HL-60/S4 (cell line): ENCODE data around the gene LRIG1.

Experiments used
- in situ Hi-C: fragments of 300-500 bp; cut with MboI; formaldehyde crosslinking; loops from 2 replicates; pipeline ENCODE4 v1.14.3; 2022; ENCODE audit warnings: low sequenced_read_pairs

LRIG1 gene

GRCh38 chr3:66500576-66501482 lies at the start of gene LRIG1:
Gene LRIG1, minus strand, starts transcription at chr3:66501022. Its CDS starts 615 bp downstream, at chr3:66500407.
- in situ Hi-C loops = no loop called here

DNA sequence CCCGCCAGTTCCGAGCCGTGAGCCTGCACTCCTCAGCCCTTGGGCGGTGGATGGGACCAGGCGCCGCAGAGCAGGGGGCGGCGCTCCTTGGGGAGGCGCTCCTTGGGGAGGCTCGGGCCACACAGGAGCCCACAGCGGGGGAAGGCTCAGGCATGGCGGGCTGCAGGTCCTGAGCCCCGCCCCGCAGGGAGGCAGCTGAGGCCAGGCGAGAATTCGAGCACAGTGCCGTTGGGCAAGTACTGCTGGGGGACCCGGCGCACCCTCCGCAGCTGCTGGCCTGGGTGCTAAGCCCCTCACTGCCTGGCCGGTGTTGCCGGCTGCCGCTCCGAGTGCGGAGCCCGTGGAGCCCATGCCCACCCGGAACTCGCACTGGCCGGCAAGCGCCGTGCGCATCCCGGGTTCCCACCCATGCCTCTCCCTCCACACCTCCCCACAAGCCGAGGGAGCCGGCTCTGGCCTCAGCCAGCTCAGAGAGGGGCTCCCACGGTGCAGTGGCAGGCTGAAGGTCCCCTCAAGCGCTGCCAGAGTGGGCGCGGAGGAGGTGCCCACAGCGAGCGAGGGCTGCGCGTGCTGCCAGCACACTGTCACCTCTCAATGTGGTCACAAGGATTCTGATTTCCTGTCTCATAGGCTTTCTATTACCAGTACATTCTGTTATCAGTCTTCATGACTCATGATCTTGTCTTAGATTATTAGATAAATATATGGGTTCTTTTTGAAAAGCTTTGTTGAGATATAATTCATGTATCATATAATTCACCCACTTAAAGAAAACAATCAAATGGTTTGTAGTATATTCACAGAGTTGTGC lies 44.0 kb upstream of the LRIG1 start:
- in situ Hi-C loops = no loop called here

DNA sequence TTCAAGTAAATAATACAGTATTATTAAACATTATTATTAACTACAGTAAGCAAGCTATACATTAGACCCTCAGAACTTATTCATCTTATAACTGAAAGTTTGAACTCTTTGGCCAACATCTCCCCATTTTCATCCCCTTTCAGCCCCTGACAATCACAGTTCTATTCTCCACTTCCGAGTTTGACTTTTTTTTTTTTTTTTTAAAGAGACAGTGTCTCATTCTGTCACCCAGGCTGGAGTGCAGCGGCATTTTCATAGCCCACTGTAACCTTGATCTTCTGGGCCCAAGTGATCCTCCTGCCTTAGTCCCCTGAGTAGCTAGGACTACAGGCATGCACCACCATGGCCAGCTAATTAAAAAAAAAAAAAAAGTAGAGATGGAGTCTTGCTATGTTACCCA lies 41.3 kb upstream of the LRIG1 start:
- in situ Hi-C loops = no loop called here

DNA sequence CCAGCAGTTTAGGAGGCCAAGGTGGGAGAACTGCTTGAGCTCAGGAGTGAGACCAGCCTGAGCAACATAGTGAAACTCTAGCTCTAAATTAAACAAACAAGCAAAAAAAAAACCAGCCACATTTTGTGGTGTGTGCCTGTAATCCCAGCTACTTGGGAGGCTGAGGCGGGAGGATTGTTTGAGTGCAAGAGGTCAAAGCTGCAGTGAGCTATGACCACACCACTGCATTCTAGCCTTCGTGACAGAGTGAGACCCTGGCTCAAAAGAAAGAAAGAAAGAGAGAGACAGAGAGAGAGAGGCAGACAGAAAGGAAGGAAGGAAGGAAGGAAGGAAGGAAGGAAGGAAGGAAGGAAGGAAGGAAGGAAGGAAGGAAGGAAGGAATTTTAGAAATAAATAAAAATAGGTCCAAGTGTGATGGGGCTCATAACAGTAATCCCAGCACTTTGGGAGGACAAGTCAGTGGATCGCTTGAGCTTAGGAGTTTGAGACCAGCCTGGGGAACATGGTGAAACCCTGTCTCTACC lies 38.7 kb upstream of the LRIG1 start:
- in situ Hi-C loops = no loop called here

DNA sequence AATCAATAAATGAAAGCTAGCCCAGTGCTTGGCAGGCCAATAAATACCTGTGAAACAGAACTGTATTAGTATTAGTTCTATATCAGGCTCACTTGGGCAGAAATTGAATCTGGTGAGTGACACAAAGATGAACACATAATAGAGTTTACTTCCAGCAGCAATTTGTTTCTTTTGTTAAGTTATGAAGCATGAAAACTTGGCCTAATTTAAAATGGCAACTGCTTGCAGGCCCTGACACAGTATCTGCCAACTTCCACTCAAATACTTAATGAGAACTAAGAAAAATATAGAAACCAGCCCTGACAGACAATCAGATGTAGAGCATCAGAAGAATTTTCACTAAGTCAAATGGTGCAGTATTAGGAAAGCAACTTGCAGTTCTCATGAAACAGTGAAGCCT lies 37.6 kb upstream of the LRIG1 start:
- in situ Hi-C loops = no loop called here

- in situ Hi-C loops = no loop called here
Measured at GRCh38 chr3:66537735-66538134, 36.9 kb upstream of the LRIG1 start.

DNA sequence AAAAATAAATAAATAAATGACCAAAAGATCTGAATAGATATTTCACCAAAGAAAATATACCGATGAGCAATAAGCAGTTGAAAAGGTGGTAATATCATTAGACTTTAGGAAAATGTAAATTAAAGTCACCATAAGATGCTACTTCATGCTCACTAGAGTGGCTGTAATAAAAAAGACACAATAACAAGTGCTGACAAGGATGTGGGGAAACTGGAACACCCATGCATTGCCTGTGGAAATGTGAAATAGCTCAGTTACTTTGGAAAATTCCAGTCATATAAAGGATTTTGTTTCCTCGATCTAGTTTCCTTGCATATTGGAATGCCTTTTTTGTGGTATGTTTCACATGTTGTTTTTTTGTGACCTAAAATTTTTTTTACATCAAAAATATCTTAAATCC lies 36.0 kb upstream of the LRIG1 start:
- in situ Hi-C loops = no loop called here

DNA sequence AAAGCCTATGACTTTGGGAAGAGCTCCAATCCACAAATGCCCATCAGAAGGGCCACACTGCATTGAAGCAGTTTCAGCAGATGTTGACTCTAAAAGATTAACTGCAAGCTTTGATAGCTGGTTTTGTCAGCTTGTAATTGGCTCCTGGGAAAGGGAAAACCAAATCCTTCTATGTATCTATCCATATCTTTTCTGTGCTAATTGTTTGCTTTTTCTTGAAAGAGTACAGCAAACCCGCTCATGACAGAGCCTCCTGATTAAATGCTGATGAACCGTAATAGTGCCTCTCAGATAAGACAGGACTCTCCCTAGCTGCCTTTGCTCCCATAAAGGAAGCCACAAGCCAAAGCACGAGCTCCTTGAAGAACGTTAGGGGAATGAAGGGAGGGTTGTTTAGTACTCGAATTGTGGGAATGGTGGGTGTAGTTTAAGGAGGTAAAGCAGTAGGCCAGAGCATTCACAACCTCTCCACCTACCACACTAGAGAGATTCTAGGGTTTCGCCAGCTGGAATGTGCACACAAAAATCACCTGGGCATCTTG lies 33.6 kb upstream of the LRIG1 start:
- in situ Hi-C loops = no loop called here

DNA sequence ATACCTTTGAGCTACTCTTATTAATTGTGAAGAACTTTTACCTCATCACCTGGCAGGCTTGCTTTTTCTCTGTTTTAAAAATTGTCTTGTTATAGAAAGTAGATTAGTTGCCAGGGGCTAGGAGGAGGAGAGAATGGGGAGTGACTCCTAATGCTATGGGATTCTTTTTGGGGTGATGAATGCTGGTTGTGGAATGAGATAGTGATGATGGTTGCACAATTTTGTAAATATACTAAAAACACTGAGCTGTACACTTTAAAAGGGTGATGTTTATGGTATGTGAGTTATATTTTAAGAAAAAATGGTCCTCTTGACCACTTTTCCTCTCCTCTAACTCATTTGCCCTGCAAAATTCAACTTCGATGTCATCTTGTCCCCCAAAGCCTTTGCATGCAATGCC lies 31.8 kb upstream of the LRIG1 start:
- in situ Hi-C loops = no loop called here

DNA sequence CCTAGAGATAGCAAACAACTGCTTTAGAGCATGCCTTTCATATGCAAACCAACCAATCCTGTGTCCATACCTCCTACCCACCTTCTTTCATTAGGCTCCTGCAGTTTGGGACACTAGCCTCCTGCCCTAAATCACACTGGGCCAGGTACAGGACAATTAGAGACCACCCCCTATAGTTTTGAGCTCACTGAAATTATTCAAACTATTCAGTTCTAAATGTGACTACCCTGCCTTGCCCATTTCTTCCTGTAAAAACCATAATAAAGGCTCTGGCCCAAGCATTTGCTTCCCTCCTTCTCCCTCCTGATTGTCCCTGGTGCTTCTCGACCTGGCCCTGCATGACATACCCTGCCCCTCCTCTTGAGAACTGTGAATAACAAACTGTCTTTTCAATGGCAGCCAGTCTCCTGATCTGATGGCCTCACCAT lies 31.4 kb upstream of the LRIG1 start:
- in situ Hi-C loops = no loop called here

- in situ Hi-C loops = no loop called here
Measured at GRCh38 chr3:66531256-66531655, 30.4 kb upstream of the LRIG1 start.

GRCh38 chr3:66527246-66527645 lies 26.4 kb upstream of the LRIG1 start:
- in situ Hi-C loops = no loop called here

GRCh38 chr3:66525771-66526170 lies 24.9 kb upstream of the LRIG1 start:
- in situ Hi-C loops = no loop called here

DNA sequence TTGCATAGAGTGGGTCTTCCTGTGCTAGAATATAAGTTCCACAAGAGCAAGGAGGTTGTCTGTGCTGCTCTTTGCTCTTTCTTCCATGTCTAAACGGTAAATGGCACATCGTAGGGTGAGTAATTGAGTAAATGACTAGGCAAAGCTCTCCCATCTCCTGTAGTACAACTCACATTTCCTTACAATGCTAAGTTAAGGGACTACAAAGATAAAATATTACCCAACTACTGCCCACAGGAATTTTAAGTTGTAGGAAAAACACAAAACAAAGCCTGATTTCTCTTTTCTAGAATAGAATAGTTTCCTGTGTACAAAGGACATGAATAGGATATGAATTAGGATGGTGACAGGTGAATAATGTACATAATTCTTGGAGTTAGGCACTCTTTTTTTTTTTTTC lies 19.9 kb upstream of the LRIG1 start:
- in situ Hi-C loops = no loop called here

DNA sequence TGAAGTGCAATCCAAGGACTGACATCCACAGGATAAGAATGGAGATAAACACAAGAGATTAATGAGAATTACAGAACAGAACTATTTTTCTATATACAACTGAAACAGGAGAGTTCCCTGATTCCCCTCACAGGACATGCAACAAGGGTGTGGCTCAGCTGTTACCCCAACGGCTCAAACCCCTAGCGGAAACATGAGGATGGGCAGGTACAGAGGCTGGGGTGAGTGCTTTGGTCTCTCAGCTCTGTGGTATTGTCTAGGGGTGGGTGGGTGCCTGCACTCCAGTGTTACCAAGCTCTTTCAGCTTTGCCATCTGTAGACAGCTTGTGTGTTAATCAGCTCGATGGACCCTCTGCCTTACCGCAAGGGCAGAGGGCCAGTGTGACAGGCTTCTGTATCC lies 17.8 kb upstream of the LRIG1 start:
- in situ Hi-C loops = no loop called here

DNA sequence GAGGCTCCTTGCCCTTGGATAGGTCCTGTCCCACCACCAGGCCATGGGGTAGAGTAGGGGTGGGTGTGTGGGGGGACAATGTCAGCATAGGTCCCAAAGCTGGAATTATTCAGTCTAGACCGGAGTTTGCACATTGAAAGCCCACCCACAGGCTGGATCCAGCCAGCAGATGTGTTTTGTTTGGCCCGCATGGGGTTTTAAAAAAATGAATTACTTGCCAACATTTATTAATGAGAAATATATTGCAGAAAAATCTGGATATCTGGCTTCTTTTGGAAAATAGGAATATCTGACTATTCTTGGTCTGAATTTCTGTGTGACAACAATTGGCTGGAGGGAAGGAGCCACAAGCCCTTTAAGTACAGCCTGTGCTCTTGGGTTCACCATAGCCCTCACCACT lies 17.3 kb upstream of the LRIG1 start:
- in situ Hi-C loops = no loop called here

DNA sequence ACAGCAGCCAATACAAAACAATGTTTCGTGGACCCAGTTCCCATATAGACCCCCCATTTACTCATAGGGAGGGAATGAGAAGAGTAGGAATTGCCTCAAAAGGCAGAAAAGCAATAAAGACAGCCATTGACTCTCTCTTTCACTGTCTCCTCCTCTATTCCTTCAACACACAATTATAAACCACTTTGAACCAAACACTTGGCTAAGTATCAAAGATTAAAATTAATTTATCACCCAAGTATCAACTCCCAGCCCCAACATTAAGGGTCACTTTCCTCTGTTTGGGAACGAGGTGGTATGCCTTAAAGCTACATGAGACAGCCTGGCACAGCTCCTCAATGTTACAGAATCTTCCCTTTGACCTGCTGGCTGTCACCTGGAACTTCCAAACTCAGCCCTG lies 16.4 kb upstream of the LRIG1 start:
- in situ Hi-C loops = no loop called here

- in situ Hi-C loops = no loop called here
Measured at GRCh38 chr3:66508461-66508860, 7.6 kb upstream of the LRIG1 start.

DNA sequence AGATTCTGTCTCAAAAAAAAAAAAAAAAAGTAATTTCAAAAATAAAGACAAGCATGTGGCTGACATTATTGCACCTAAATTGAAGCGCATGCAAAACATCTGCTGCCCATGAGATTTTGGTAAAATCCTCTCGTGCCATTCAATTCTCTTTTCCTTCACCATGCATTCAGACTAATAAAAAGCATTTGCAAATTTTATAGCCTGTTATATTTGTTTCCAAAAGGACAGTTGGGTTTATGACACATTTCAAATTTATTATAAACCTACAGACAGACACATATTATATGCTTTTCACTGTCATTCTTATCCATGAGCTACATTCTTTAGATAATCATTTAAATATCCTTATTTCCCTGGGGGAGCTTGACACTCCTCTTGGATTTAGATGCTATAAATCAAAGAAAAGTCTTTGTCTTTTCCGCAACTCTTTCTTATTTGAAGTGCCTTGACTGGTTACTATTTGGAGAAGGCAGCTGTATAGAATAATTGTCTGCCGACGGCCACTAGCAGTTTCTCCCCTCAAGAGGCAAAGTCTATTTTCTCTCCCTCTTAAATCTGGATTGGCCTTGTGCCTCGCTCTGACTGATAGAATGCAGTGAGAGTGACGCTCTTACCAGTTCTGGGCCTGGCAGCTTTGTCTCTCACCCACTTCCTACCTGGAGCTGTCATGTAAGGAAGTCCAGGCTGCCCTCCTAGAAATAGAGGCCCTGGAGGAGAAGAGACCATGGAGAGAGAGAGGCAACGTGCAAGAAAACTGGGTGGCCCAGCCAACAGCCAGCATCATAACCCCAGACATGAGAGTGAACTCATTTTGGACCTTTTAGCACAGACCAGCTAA lies 6.8 kb upstream of the LRIG1 start:
- in situ Hi-C loops = no loop called here

DNA sequence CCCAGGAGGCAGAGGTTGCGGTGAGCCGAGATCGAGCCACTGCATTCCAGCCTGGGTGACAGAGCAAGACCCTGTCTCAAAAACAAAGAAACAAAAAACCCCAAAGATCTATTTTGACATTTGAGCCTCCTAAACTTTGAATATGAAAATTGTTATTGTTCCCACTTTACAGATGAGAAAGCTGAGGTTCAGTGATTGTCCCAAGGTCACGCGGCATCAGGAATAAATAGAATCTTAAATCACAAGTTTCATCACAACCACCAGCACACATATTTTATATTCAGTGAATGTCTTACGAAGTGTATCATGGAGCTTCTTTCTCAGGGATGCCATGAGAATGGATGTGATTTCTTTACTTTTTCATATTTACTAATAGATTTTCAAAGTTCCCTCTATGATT lies 5.3 kb upstream of the LRIG1 start:
- in situ Hi-C loops = no loop called here
